Mesendoderm (in vitro differentiated cells): ENCODE measurements around the gene GLI2.

Experiments used
- DNase-seq: peaks from one replicate; pipeline ENCODE4 v3.0.0; 2013
- H2AK5ac ChIP-seq: 2 replicates; pipeline ENCODE4 v1.6.1; 2013; ENCODE audit warnings: low read length, inconsistent platforms
- H2BK120ac ChIP-seq: 2 replicates; pipeline ENCODE4 v1.6.1; 2013; ENCODE audit warnings: low read depth, mild to moderate bottlenecking, low read length, moderate library complexity, mixed read lengths
- H2BK15ac ChIP-seq: replicated peaks from 2 replicates; pipeline ENCODE4 v1.6.1; 2013; ENCODE audit warnings: low read depth, mild to moderate bottlenecking, moderate library complexity
- H2BK5ac ChIP-seq: 2 replicates; pipeline ENCODE4 v1.6.1; 2013; ENCODE audit warnings: low read length, inconsistent platforms
- H3K18ac ChIP-seq: 2 replicates; pipeline ENCODE4 v1.6.1; 2013; ENCODE audit warnings: mild to moderate bottlenecking, low read length, mixed read lengths
- H3K23ac ChIP-seq: one replicate; pipeline ENCODE4 v1.6.1; 2013; ENCODE audit warnings: low read length
- H3K27ac ChIP-seq: 2 replicates; pipeline ENCODE4 v1.5.1; 2013; ENCODE audit warnings: low read depth, mild to moderate bottlenecking, inconsistent platforms, low read length, moderate library complexity
- H3K27me3 ChIP-seq: 2 replicates; pipeline ENCODE4 v1.6.1; 2013; ENCODE audit warnings: low read length, control low read depth, mild to moderate bottlenecking, inconsistent platforms; ENCODE audit not compliant: insufficient read depth, poor library complexity
- H3K36me3 ChIP-seq: 2 replicates; pipeline ENCODE4 v1.6.1; 2013; ENCODE audit warnings: low read length, inconsistent platforms; ENCODE audit not compliant: control insufficient read depth, insufficient read depth
- H3K4ac ChIP-seq: one replicate; pipeline ENCODE4 v1.6.1; 2013; ENCODE audit warnings: low read depth, mild to moderate bottlenecking, low read length, moderate library complexity
- H3K4me1 ChIP-seq: 2 replicates; pipeline ENCODE4 v1.6.1; 2013; ENCODE audit warnings: low read depth, low read length, inconsistent platforms; ENCODE audit not compliant: control insufficient read depth
- H3K4me2 ChIP-seq: 2 replicates; pipeline ENCODE4 v1.6.1; 2013; ENCODE audit warnings: low read length
- H3K4me3 ChIP-seq: 2 replicates; pipeline ENCODE4 v1.5.1; 2013; ENCODE audit warnings: mild to moderate bottlenecking, low read length
- H3K56ac ChIP-seq: one replicate; pipeline ENCODE4 v1.6.1; 2013; ENCODE audit warnings: low read length
- H3K79me1 ChIP-seq: 2 replicates; pipeline ENCODE4 v1.6.1; 2013; ENCODE audit warnings: low read length, inconsistent platforms
- H3K79me2 ChIP-seq: 2 replicates; pipeline ENCODE4 v1.6.1; 2013; ENCODE audit warnings: mild to moderate bottlenecking, low read length; ENCODE audit not compliant: control insufficient read depth, insufficient read depth
- H3K9ac ChIP-seq: 2 replicates; pipeline ENCODE4 v1.6.1; 2013; ENCODE audit warnings: low read length, inconsistent platforms
- H4K5ac ChIP-seq: one replicate; pipeline ENCODE4 v1.6.1; 2013; ENCODE audit warnings: low read length
- H4K8ac ChIP-seq: one replicate; pipeline ENCODE4 v1.6.1; 2013; ENCODE audit warnings: low read depth, mild to moderate bottlenecking, control low read depth, low read length, moderate library complexity
- WGBS: extraction: QIAGEN DNeasy Blood & Tissue Kit; methylation state at CpG from one replicate; pipeline ENCODE4 v1.1.7; 2013; ENCODE audit warnings: low lambda C conversion rate, missing lambda C conversion rate; ENCODE audit not compliant: insufficient coverage; ENCODE audit errors: extremely low coverage; 5-methylcytosine and 5-hydroxymethylcytosine counted together

Gene GLI2

DNA sequence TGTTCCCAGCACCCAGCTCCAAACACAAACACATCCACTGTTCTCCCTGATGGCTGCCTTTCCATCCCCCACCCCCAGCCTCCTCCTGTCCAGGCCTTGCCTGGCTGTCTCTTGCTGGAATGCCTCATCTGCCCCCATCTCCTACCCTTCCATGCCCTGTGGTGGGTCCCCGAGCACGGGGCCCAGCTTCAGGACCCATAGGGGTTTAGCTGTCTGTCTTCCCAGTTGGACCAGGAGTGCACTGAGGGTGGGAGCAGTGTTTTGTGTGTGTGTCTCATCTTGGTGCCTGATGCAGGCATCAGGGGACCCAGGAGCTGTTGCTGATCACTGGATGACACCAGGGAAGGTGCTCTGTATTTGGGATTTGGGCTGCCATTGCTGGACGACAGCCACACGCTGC is 34.5 kb downstream of the GLI2 start:
- no peak overlapping the region for H3K56ac ChIP-seq
- no CpG with 5 or more reads among the region's 4 CpGs for WGBS

DNA sequence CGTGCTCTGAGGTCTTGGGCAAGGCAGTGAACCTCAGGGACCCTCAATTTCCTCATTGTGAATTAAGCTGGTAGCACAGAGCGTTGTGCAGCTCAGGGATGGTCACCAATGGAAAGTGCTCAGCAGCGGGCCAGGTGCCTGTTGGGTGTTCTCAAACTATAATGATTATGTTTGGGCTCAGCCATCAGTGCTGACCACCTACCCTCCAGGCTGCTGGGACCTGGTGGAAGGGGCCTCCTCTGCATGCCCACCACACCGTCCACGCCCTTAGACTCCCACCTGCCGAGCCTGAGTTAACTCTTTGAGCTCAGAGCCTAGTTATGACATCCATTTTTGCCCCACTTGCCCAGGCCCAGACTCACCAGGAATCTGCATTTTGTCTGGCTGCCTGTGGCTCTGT is 35.0 kb downstream of the GLI2 start:
- Histone ChIP-seq H3K4ac (no peak overlapping the region), H3K36me3 (no peaks in the 10 kb centered on the region), H3K4me3 (no peak overlapping the region), H3K9ac (no peak overlapping the region), H3K27ac (no peak overlapping the region), H2BK15ac (no peak overlapping the region), H2BK5ac (no peak overlapping the region), H3K18ac (no peak overlapping the region), H2BK120ac (no peak overlapping the region), H4K5ac (no peak overlapping the region), H2AK5ac (no peak overlapping the region), H3K4me1 (peaks cover 18% of the 10 kb centered on the region), H3K4me2 (no peak overlapping the region), H3K27me3 (no peaks in the 10 kb centered on the region), H3K23ac (peak overlapping the region; percentile 52), H3K79me2 (peaks cover 69% of the 10 kb centered on the region), H3K56ac (no peak overlapping the region), H3K79me1 (peaks cover 52% of the 10 kb centered on the region), H4K8ac (no peak overlapping the region)
- no CpG with 5 or more reads among the region's 6 CpGs for WGBS
- no peak for DNase-seq

More for the DNA sequence above, 34.5 kb downstream of the GLI2 start:
- Histone ChIP-seq H3K18ac (no peak overlapping the region), H4K5ac (no peak overlapping the region), H3K27me3 (no peaks in the 10 kb centered on the region), H3K4me3 (no peak overlapping the region), H4K8ac (no peak overlapping the region), H2BK5ac (no peak overlapping the region), H3K4me2 (no peak overlapping the region), H3K79me2 (peaks cover 64% of the 10 kb centered on the region), H3K23ac (peak overlapping the region; percentile 52), H2BK120ac (no peak overlapping the region), H3K9ac (no peak overlapping the region), H3K4ac (no peak overlapping the region), H3K36me3 (no peaks in the 10 kb centered on the region), H2BK15ac (no peak overlapping the region), H3K79me1 (peaks cover 48% of the 10 kb centered on the region), H3K27ac (no peak overlapping the region), H3K4me1 (peaks cover 22% of the 10 kb centered on the region), H2AK5ac (no peak overlapping the region)
- DNase-seq: no peak

DNA sequence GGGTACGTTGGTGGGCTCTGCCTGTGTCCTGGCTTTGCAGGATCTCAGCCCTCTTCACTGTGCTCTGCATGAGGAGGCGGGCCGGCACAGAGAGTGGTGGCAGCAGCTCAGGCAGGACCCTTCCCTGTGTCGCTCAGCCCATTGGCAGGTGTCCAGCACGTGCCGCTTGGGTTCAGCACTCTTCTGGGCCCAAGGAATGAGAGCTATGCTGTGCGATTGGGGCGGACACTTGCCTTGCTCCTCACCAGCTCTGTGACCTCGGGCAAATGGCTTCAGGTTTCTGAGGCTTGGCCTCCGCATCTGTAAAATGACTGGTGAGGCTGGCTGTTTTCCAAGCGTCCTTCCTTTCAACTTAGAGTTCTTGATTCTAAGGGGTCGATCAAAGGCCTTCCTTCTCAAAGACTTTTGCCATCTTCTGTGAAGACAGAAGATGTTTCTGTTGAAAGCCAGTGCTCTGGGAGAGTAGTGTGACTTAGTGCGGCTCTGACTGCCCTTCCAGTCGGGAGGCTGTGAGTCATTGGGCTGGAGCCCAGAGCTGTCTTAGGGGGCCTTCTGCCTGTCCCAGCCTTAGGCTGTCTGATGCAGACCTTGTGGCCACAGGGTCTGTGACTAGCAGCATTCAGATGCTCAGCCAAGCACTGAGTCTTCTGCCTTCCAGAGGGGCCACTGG is 35.6 kb downstream of the GLI2 start:
- no peak overlapping the region for H3K4ac ChIP-seq
- H3K9ac ChIP-seq: no peak overlapping the region
- peaks cover 72% of the 10 kb centered on the region for H3K79me2 ChIP-seq
- H3K4me2 ChIP-seq: no peak overlapping the region
- no peak overlapping the region for H3K18ac ChIP-seq
- H2BK15ac ChIP-seq: no peak overlapping the region
- H3K79me1 ChIP-seq: peaks cover 56% of the 10 kb centered on the region
- no peak overlapping the region for H3K27ac ChIP-seq
- no peak overlapping the region for H3K56ac ChIP-seq
- H4K5ac ChIP-seq: no peak overlapping the region
- no peak overlapping the region for H3K4me3 ChIP-seq
- no peaks in the 10 kb centered on the region for H3K36me3 ChIP-seq
- H4K8ac ChIP-seq: no peak overlapping the region
- H2BK120ac ChIP-seq: no peak overlapping the region
- peaks cover 13% of the 10 kb centered on the region for H3K4me1 ChIP-seq
- H2AK5ac ChIP-seq: no peak overlapping the region
- no peak overlapping the region for H3K23ac ChIP-seq
- peak; percentile 54 for DNase-seq
- no CpG with 5 or more reads among the region's 14 CpGs for WGBS
- H3K27me3 ChIP-seq: no peaks in the 10 kb centered on the region
- no peak overlapping the region for H2BK5ac ChIP-seq

GRCh38 chr2:120771781-120772208 is 36.1 kb downstream of the GLI2 start:
- Histone ChIP-seq H3K79me2 (peaks cover 73% of the 10 kb centered on the region), H3K56ac (no peak overlapping the region), H3K9ac (no peak overlapping the region), H3K18ac (no peak overlapping the region), H2BK120ac (no peak overlapping the region), H3K27me3 (no peaks in the 10 kb centered on the region), H3K79me1 (peaks cover 58% of the 10 kb centered on the region), H2AK5ac (no peak overlapping the region), H3K4me1 (peaks cover 8% of the 10 kb centered on the region), H3K4me3 (no peak overlapping the region), H3K23ac (no peak overlapping the region), H3K36me3 (no peaks in the 10 kb centered on the region), H2BK15ac (no peak overlapping the region), H3K27ac (no peak overlapping the region), H3K4me2 (no peak overlapping the region), H2BK5ac (no peak overlapping the region), H3K4ac (no peak overlapping the region), H4K8ac (no peak overlapping the region), H4K5ac (no peak overlapping the region)
- DNase-seq: no peak
- no CpG with 5 or more reads among the region's 5 CpGs for WGBS

GRCh38 chr2:120772261-120772660 is 36.6 kb downstream of the GLI2 start:
- Histone ChIP-seq H4K8ac (no peak overlapping the region), H4K5ac (no peak overlapping the region), H3K27me3 (no peaks in the 10 kb centered on the region), H3K56ac (no peak overlapping the region), H3K4me2 (no peak overlapping the region), H2BK15ac (no peak overlapping the region), H3K79me2 (peaks cover 72% of the 10 kb centered on the region), H3K79me1 (peaks cover 61% of the 10 kb centered on the region), H2BK5ac (no peak overlapping the region), H3K4ac (no peak overlapping the region), H3K36me3 (no peaks in the 10 kb centered on the region), H3K23ac (no peak overlapping the region), H3K9ac (no peak overlapping the region), H3K18ac (no peak overlapping the region), H2BK120ac (no peak overlapping the region), H3K4me1 (peaks cover 6% of the 10 kb centered on the region), H3K27ac (no peak overlapping the region), H2AK5ac (no peak overlapping the region), H3K4me3 (no peak overlapping the region)
- WGBS: no CpG with 5 or more reads among the region's 5 CpGs
- DNase-seq: no peak
